Lower lobe of right lung (tissue), 2 donors: ENCODE results near the gene PNPLA1. TPM values are rescaled to one million over a fixed set of nuclear protein-coding genes. Genes with fewer than 3 reads are reported as not detected.

Source experiments
- ATAC-seq, 2 donors: fragments of 200-7000 bp; cut with Tn5 transposase; one replicate each; pipeline ENCODE4 v1.9.1; 2020 to 2022; ENCODE audit warnings: mild to moderate bottlenecking in 2 of 2, moderate library complexity in 2 of 2
- DNase-seq: peaks from one replicate; pipeline ENCODE4 v3.0.0-alpha.2; 2020
- H3K27ac ChIP-seq: fragments of 200-600 bp; one replicate; pipeline ENCODE4 v1.8.0; 2022
- H3K27me3 ChIP-seq: fragments of 200-600 bp; one replicate; pipeline ENCODE4 v1.8.0; 2022; ENCODE audit warnings: low read depth
- H3K36me3 ChIP-seq: fragments of 200-600 bp; one replicate; pipeline ENCODE4 v1.8.0; 2022; ENCODE audit warnings: mild to moderate bottlenecking
- H3K4me1 ChIP-seq: fragments of 200-600 bp; one replicate; pipeline ENCODE4 v1.8.0; 2022
- H3K4me3 ChIP-seq: fragments of 200-600 bp; one replicate; pipeline ENCODE4 v1.8.0; 2022; ENCODE audit warnings: mild to moderate bottlenecking
- H3K9me3 ChIP-seq: fragments of 200-600 bp; one replicate; pipeline ENCODE4 v1.8.0; 2022
- intact Hi-C: fragments of 100-400 bp; cut with DNase I; formaldehyde crosslinking; loops from one replicate; pipeline ENCODE4 v1.11.0; 2022
- total RNA-seq: library from RNA; stranded (reverse); fragmentation: NEBNext Ultra II Directional; extraction: Animal tissue kit (Norgen Biotek cat#: 25700); gene quantifications from one replicate; pipeline ENCODE4 v1.2.1, GENCODE V29; 2021
- TF ChIP-seq, protein P1 (sequence below): fragments of 200-600 bp; IDR thresholded peaks from one replicate; pipeline ENCODE4 v1.8.0; 2022; ENCODE audit warnings: antibody characterized with exemption, mild to moderate bottlenecking
- donor health status: DM: no; HTN: yes; CAD: no; lungs with severe emphysema.

Gene PNPLA1
- total RNA-seq, 1 donor from 2014 or later = 0.27 TPM

GRCh38 chr6:36343109-36343680 is 73.3 kb downstream of the PNPLA1 start:
- Histone ChIP-seq H3K4me3 (no peak overlapping the region), H3K9me3 (no peaks in the 10 kb centered on the region), H3K36me3 (no peaks in the 10 kb centered on the region), H3K27ac (no peak overlapping the region), H3K4me1 (peaks cover 16% of the 10 kb centered on the region), H3K27me3 (peaks cover 8% of the 10 kb centered on the region)
- intact Hi-C loops = no loop called here
- ATAC-seq (peak in 1 of 2 donors; percentile 53), DNase-seq (no peak)
- TF ChIP-seq, protein P1, sequence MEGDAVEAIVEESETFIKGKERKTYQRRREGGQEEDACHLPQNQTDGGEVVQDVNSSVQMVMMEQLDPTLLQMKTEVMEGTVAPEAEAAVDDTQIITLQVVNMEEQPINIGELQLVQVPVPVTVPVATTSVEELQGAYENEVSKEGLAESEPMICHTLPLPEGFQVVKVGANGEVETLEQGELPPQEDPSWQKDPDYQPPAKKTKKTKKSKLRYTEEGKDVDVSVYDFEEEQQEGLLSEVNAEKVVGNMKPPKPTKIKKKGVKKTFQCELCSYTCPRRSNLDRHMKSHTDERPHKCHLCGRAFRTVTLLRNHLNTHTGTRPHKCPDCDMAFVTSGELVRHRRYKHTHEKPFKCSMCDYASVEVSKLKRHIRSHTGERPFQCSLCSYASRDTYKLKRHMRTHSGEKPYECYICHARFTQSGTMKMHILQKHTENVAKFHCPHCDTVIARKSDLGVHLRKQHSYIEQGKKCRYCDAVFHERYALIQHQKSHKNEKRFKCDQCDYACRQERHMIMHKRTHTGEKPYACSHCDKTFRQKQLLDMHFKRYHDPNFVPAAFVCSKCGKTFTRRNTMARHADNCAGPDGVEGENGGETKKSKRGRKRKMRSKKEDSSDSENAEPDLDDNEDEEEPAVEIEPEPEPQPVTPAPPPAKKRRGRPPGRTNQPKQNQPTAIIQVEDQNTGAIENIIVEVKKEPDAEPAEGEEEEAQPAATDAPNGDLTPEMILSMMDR = no peak

GRCh38 chr6:36345681-36346466 is 76.0 kb downstream of the PNPLA1 start:
- ATAC-seq (no peak), DNase-seq (no peak)
- Histone ChIP-seq H3K4me3 (no peak overlapping the region), H3K27ac (no peak overlapping the region), H3K4me1 (peaks cover 18% of the 10 kb centered on the region), H3K27me3 (peaks cover 4% of the 10 kb centered on the region), H3K9me3 (no peaks in the 10 kb centered on the region), H3K36me3 (no peaks in the 10 kb centered on the region)
- intact Hi-C loops = no loop called here
- TF ChIP-seq, protein P1 = no peak

GRCh38 chr6:36346486-36347273 is 76.8 kb downstream of the PNPLA1 start:
- ATAC-seq (no peak), DNase-seq (no peak)
- H3K4me3 ChIP-seq = no peak overlapping the region
- peaks cover 4% of the 10 kb centered on the region for H3K27me3 ChIP-seq
- H3K27ac ChIP-seq = no peak overlapping the region
- no peaks in the 10 kb centered on the region for H3K9me3 ChIP-seq
- TF ChIP-seq, protein P1 = no peak
- H3K4me1 ChIP-seq = peaks cover 15% of the 10 kb centered on the region
- intact Hi-C loops = no loop called here
- no peaks in the 10 kb centered on the region for H3K36me3 ChIP-seq

DNA sequence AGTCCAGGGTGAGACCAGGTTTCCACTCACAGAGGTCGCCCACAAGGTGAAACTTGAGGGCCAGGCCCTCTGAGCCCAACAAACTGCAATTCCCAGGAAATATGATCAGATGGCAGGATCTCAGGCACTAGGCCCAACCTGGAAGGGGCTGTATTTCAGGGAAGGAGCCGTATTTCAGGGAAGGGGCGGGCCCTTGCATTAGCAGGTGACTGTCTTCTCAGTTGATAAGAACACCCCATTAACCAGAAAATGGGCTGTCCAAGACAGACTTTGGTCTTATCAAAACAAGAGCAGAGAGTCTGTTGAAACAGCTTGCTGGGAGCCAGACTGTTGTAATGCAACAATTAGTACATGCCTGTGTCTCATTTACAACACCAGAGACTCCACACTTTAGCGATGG is 77.8 kb downstream of the PNPLA1 start:
- Histone ChIP-seq H3K36me3 (no peaks in the 10 kb centered on the region), H3K27ac (no peak overlapping the region), H3K9me3 (no peaks in the 10 kb centered on the region), H3K4me3 (no peak overlapping the region), H3K4me1 (peaks cover 14% of the 10 kb centered on the region), H3K27me3 (peaks cover 4% of the 10 kb centered on the region)
- DNase-seq (no peak), ATAC-seq (no peak)
- TF ChIP-seq, protein P1 = no peak
- intact Hi-C loops = no loop called here

- TF ChIP-seq, protein P1 = no peak
- Histone ChIP-seq H3K27ac (no peak overlapping the region), H3K27me3 (peaks cover 4% of the 10 kb centered on the region), H3K9me3 (no peaks in the 10 kb centered on the region), H3K4me3 (no peak overlapping the region), H3K36me3 (no peaks in the 10 kb centered on the region), H3K4me1 (peaks cover 14% of the 10 kb centered on the region)
- DNase-seq = no peak
- ATAC-seq = no peak
- intact Hi-C loops = no loop called here
Observed at GRCh38 chr6:36349240-36349639, 79.4 kb downstream of the PNPLA1 start.
